Measurements from ENCODE around the gene ALDH1A1. TPM values are rescaled to one million over a fixed set of nuclear protein-coding genes. Genes with fewer than 3 reads are reported as not detected.

Gene ALDH1A1
- total RNA-seq, 2 donors from 2014 or later: not detected

DNA sequence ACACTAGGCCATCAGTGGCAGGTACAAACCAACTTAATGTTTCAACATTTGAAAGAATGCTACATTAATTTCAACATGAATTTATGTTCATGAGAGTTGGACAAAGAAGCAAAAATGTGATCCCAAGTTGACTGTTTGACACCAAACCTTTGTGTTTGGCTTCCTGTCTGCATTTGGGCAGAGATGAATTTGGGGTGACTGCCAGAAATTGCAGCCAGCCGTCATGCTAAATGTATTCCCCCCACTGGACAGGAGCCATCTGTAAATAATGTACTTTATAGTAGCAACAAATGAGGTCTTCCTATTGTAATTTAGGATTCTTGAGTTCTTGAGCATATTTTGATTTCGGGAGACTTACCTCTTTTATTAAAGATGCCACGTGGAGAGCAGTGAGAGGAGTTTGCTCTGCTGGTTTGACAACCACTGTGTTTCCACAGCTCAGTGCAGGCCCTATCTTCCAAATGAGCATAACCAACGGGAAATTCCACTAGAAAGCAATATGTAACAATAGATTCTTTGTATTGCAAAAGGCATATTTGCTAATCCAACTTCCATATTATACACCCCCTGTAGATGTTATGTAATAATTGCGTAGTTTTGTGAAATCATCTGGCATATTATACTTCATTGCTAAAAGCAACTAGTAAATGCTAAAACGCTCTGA lies 27.6 kb downstream of the ALDH1A1 start:
- Mint-ChIP-seq H3K36me3 (ENCODE audit: low read depth) (no peaks in the 10 kb centered on the region), H3K4me3 (no peak overlapping the region), H3K27me3 (peaks cover 13% of the 10 kb centered on the region), H3K9me3 (no peaks in the 10 kb centered on the region), H3K4me1 (no peaks in the 10 kb centered on the region), H3K27ac (no peak overlapping the region)
- no peak for ATAC-seq (replicated peaks)

GRCh38 chr9:72924154-72924790 lies 28.6 kb downstream of the ALDH1A1 start:
- Mint-ChIP-seq H3K27me3 (peaks cover 13% of the 10 kb centered on the region), H3K4me3 (no peak overlapping the region), H3K27ac (no peak overlapping the region), H3K4me1 (no peaks in the 10 kb centered on the region), H3K36me3 (ENCODE audit: low read depth) (no peaks in the 10 kb centered on the region), H3K9me3 (no peaks in the 10 kb centered on the region)
- no peak for ATAC-seq (replicated peaks)

DNA sequence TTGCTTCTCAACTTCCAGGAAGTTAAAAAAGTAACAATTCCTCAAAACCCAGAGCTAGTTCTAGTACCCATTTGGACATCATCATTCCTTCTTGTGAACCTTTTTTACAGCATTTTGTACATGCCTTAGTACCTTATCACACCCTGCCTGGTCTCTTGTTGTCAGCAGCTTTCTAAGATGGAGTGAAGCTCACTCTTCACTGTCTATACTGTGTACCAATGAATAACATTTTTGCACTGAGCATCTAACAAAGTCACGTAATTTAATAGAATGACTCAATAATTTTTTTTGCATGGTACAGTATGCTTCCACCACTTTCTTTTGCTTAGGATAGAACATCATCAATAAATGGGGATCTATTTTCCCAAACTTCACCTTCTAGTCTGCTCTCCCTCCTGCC lies 29.8 kb downstream of the ALDH1A1 start:
- H3K4me3 Mint-ChIP-seq: no peak overlapping the region

GRCh38 chr9:72921888-72922654 lies 30.8 kb downstream of the ALDH1A1 start:
- H3K27ac Mint-ChIP-seq: no peak overlapping the region
- H3K4me3 Mint-ChIP-seq: no peak overlapping the region
- no peaks in the 10 kb centered on the region for H3K9me3 Mint-ChIP-seq
- H3K27me3 Mint-ChIP-seq: peaks cover 13% of the 10 kb centered on the region
- no peaks in the 10 kb centered on the region for H3K4me1 Mint-ChIP-seq
- no peaks in the 10 kb centered on the region for H3K36me3 Mint-ChIP-seq (ENCODE audit: low read depth)
- no peak for ATAC-seq (replicated peaks)

More for the DNA sequence above, 29.8 kb downstream of the ALDH1A1 start:
- Mint-ChIP-seq H3K4me1 (no peaks in the 10 kb centered on the region), H3K9me3 (no peaks in the 10 kb centered on the region), H3K27ac (no peak overlapping the region), H3K36me3 (ENCODE audit: low read depth) (no peaks in the 10 kb centered on the region), H3K27me3 (peaks cover 13% of the 10 kb centered on the region)
- ATAC-seq (replicated peaks): no peak

- Mint-ChIP-seq H3K4me3 (no peak overlapping the region), H3K4me1 (no peaks in the 10 kb centered on the region), H3K36me3 (ENCODE audit: low read depth) (no peaks in the 10 kb centered on the region), H3K27me3 (peaks cover 9% of the 10 kb centered on the region), H3K27ac (no peak overlapping the region), H3K9me3 (no peaks in the 10 kb centered on the region)
- no peak for ATAC-seq (replicated peaks)
These were observed 33.5 kb downstream of the ALDH1A1 start for GRCh38 chr9:72919246-72919945.

GRCh38 chr9:72917892-72918509 lies 34.9 kb downstream of the ALDH1A1 start:
- peaks cover 7% of the 10 kb centered on the region for H3K27me3 Mint-ChIP-seq
- H3K4me3 Mint-ChIP-seq: no peak overlapping the region
- no peak for ATAC-seq (replicated peaks)
- no peaks in the 10 kb centered on the region for H3K9me3 Mint-ChIP-seq
- H3K4me1 Mint-ChIP-seq: no peaks in the 10 kb centered on the region
- H3K36me3 Mint-ChIP-seq (ENCODE audit: low read depth): no peaks in the 10 kb centered on the region
- no peak overlapping the region for H3K27ac Mint-ChIP-seq

- no peaks in the 10 kb centered on the region for H3K4me1 Mint-ChIP-seq
- H3K36me3 Mint-ChIP-seq (ENCODE audit: low read depth): no peaks in the 10 kb centered on the region
- H3K4me3 Mint-ChIP-seq: no peak overlapping the region
- no peaks in the 10 kb centered on the region for H3K9me3 Mint-ChIP-seq
- no peak overlapping the region for H3K27ac Mint-ChIP-seq
- no peak for ATAC-seq (replicated peaks)
- H3K27me3 Mint-ChIP-seq: no peaks in the 10 kb centered on the region
These were observed 37.2 kb downstream of the ALDH1A1 start for GRCh38 chr9:72915659-72916058.

DNA sequence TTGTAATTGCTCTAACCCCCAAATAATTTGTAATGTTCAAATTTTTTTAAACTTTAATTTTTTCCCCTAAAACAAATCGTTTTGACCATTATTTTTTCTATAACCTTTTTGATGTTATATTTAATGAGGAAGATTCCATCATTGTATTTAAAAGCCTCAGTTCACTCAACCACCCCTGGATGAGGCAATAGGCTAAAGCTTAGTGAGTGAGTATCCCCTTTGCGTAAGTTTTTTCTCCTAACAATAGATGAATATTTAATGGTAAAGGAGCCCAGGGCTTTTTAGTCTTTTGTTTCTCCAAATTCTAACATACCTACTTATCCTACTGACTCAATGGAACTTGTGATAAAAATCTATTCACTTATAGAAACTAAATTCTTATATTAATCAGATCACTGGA lies 38.1 kb downstream of the ALDH1A1 start:
- Mint-ChIP-seq H3K27ac (no peak overlapping the region), H3K4me3 (no peak overlapping the region), H3K27me3 (no peaks in the 10 kb centered on the region), H3K36me3 (ENCODE audit: low read depth) (no peaks in the 10 kb centered on the region), H3K4me1 (no peaks in the 10 kb centered on the region), H3K9me3 (no peaks in the 10 kb centered on the region)
- ATAC-seq (replicated peaks): no peak

- H3K36me3 Mint-ChIP-seq (ENCODE audit: low read depth): no peaks in the 10 kb centered on the region
- no peaks in the 10 kb centered on the region for H3K4me1 Mint-ChIP-seq
- H3K4me3 Mint-ChIP-seq: no peak overlapping the region
- no peak overlapping the region for H3K27ac Mint-ChIP-seq
- H3K9me3 Mint-ChIP-seq: no peaks in the 10 kb centered on the region
- H3K27me3 Mint-ChIP-seq: no peaks in the 10 kb centered on the region
- ATAC-seq (replicated peaks): no peak
These were observed 39.4 kb downstream of the ALDH1A1 start for GRCh38 chr9:72913382-72914009.

DNA sequence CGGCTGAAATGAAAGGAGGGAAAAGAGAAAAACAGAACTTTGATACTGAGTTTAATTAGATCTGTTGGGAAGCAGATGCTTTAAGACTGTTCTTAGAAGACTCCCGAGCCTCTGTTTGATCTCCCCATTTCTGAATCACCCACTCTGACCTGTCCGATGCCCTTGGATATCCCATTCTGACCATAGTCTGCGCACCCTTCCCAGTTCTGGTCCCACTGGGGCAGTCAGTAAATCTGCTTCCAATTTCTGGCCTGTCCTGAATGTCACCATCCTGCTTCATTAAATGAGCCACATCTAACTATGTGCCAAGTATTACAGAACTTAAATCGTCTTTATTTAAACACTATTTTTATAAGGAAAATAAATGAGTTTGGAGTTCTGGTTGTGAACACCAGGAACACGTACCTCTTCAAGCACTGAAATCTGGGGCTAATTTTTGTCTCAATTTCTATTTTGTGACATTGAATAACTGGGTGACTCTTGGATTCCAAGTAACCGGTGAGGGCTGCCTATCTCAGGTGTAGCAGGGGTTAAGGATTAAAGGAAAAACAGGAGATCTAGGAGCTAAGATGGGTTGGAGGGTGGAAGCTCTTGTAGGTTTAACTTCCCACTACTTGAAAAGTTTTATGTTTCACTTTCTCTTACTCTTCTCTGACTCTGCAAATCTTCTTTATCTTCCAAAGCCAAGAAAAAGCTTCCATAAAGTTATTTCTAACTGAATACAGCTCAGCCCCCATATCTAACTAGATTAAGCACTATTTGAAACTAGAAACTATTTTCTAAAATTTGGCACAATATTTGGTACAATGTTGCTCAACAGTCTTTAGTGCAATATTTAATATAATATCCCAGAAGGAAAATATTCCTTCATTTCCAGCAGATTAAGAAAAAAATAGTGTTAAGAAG lies 40.1 kb downstream of the ALDH1A1 start:
- no peaks in the 10 kb centered on the region for H3K36me3 Mint-ChIP-seq (ENCODE audit: low read depth)
- ATAC-seq (replicated peaks): no peak
- no peaks in the 10 kb centered on the region for H3K4me1 Mint-ChIP-seq
- H3K9me3 Mint-ChIP-seq: no peaks in the 10 kb centered on the region
- no peak overlapping the region for H3K4me3 Mint-ChIP-seq
- H3K27me3 Mint-ChIP-seq: no peaks in the 10 kb centered on the region
- no peak overlapping the region for H3K27ac Mint-ChIP-seq

DNA sequence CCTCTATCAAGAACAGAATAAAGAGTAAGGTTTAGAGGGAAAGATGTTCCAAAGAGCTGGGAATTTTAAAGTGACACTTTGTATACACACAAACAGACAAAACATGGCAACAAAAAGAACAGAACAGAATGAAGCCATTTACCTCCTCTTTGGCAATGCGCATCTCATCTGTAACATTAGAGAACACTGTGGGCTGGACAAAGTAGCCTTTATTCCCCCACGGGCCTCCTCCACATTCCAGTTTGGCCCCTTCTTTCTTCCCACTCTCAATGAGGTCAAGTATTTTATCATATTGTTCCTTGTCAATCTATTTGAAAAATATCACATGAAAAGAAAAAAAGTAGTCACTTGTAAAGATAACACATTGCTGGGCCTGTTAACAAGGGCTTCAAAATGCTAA lies 41.0 kb downstream of the ALDH1A1 start:
- Mint-ChIP-seq H3K4me1 (no peaks in the 10 kb centered on the region), H3K9me3 (no peaks in the 10 kb centered on the region), H3K27ac (no peak overlapping the region), H3K27me3 (no peaks in the 10 kb centered on the region), H3K4me3 (no peak overlapping the region), H3K36me3 (ENCODE audit: low read depth) (no peaks in the 10 kb centered on the region)
- no peak for ATAC-seq (replicated peaks)

GRCh38 chr9:72911247-72911775 lies 41.5 kb downstream of the ALDH1A1 start:
- Mint-ChIP-seq H3K27ac (no peak overlapping the region), H3K27me3 (no peaks in the 10 kb centered on the region), H3K4me3 (no peak overlapping the region), H3K36me3 (ENCODE audit: low read depth) (no peaks in the 10 kb centered on the region), H3K4me1 (no peaks in the 10 kb centered on the region), H3K9me3 (no peaks in the 10 kb centered on the region)
- ATAC-seq (replicated peaks): no peak

GRCh38 chr9:72909428-72909827 lies 43.4 kb downstream of the ALDH1A1 start:
- H3K4me1 Mint-ChIP-seq: no peaks in the 10 kb centered on the region
- no peak for ATAC-seq (replicated peaks)
- no peaks in the 10 kb centered on the region for H3K36me3 Mint-ChIP-seq (ENCODE audit: low read depth)
- no peak overlapping the region for H3K27ac Mint-ChIP-seq
- H3K4me3 Mint-ChIP-seq: no peak overlapping the region
- H3K9me3 Mint-ChIP-seq: no peaks in the 10 kb centered on the region
- no peaks in the 10 kb centered on the region for H3K27me3 Mint-ChIP-seq
